Stimulated activated memory B cell treated with anti-CD40 and anti-IgM and Interleukin-4, amounts not matched to agents 10 μg/mL and 1 μg/mL and 100 μg/mL, for 72 hours (primary cell): ENCODE results near the gene RGS7.

Experiments
- ATAC-seq: fragments of 150-1000 bp; cut with Tn5 transposase; 2 replicates; pipeline ENCODE4 v1.10.0; 2021
- H3K27ac Mint-ChIP-seq: one replicate; pipeline ENCODE4 v1.8.0; 2022; ENCODE audit warnings: mild to moderate bottlenecking, mixed read lengths
- H3K27me3 Mint-ChIP-seq: one replicate; pipeline ENCODE4 v1.8.0; 2022; ENCODE audit warnings: mixed read lengths
- H3K36me3 Mint-ChIP-seq: one replicate; pipeline ENCODE4 v1.8.0; 2022; ENCODE audit warnings: mixed read lengths
- H3K4me1 Mint-ChIP-seq: one replicate; pipeline ENCODE4 v1.8.0; 2022; ENCODE audit warnings: mixed read lengths
- H3K4me3 Mint-ChIP-seq: one replicate; pipeline ENCODE4 v1.8.0; 2022; ENCODE audit warnings: mild to moderate bottlenecking, moderate library complexity, mixed read lengths
- H3K9me3 Mint-ChIP-seq: one replicate; pipeline ENCODE4 v1.8.0; 2022; ENCODE audit warnings: mixed read lengths

RGS7 gene

DNA sequence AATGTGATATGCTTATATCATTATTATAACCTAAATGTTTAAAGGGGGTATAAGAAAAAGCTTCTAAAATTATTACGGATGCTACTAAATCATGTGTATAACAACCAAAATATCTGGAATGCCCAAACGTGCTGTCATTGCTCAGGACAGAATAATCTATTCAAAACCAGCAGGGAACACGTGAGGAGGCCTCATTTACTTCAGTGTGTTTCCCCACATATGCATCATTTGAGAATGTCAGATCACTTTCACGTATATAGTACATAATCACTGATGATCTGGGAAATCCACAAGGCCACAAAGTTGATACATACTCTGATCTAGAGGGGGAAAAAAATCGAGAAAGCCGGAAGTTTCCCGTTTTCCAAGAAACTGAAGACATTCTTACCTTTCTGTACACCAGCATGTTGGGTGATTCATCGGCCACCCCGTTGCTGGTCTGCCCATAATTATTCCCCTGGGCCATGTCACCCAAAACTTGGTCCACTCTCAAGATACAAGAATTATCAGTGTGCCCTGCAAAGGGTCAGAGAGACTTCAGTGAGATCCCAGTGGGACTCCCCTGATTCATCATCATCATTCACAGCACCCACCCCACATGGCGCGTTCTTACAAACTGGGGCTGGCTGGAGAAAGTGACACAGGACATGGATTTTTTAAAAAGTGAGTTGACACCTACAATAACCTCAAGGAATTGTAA is 1.5 kb downstream of the RGS7 start:
- peaks cover 6% of the 10 kb centered on the region for H3K4me1 Mint-ChIP-seq
- ATAC-seq = no peak
- H3K36me3 Mint-ChIP-seq = no peaks in the 10 kb centered on the region
- H3K9me3 Mint-ChIP-seq = no peaks in the 10 kb centered on the region
- no peak overlapping the region for H3K4me3 Mint-ChIP-seq
- H3K27ac Mint-ChIP-seq = no peak overlapping the region
- peaks cover 18% of the 10 kb centered on the region for H3K27me3 Mint-ChIP-seq

- peaks cover 6% of the 10 kb centered on the region for H3K4me1 Mint-ChIP-seq
- H3K27me3 Mint-ChIP-seq = no peaks in the 10 kb centered on the region
- H3K36me3 Mint-ChIP-seq = no peaks in the 10 kb centered on the region
- H3K4me3 Mint-ChIP-seq = no peak overlapping the region
- ATAC-seq = no peak
- H3K27ac Mint-ChIP-seq = no peak overlapping the region
- no peaks in the 10 kb centered on the region for H3K9me3 Mint-ChIP-seq
Measured at GRCh38 chr1:241352401-241352800, 4.6 kb downstream of the RGS7 start.

DNA sequence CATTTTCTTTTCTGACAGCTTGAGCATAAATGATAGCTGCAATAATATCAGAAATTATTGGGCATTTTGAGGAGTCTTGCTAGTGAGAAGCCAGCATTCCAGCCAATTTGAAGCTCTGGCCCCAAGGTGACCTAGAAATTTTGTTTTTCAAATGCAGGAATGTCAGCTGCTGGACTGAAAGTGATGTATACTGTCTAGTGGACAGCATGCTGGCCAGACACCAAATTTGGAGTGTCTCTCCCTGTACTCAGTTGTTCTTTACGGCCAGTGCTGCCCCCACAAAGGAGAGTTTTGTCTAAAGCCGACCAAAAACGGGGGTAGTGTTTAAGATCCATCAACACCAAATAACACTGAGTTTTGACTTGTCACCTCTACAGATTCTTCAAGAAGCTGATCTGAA is 5.2 kb downstream of the RGS7 start:
- no peak overlapping the region for H3K27ac Mint-ChIP-seq
- H3K9me3 Mint-ChIP-seq = no peaks in the 10 kb centered on the region
- peaks cover 6% of the 10 kb centered on the region for H3K4me1 Mint-ChIP-seq
- no peaks in the 10 kb centered on the region for H3K27me3 Mint-ChIP-seq
- H3K36me3 Mint-ChIP-seq = no peaks in the 10 kb centered on the region
- no peak overlapping the region for H3K4me3 Mint-ChIP-seq
- ATAC-seq = no peak

DNA sequence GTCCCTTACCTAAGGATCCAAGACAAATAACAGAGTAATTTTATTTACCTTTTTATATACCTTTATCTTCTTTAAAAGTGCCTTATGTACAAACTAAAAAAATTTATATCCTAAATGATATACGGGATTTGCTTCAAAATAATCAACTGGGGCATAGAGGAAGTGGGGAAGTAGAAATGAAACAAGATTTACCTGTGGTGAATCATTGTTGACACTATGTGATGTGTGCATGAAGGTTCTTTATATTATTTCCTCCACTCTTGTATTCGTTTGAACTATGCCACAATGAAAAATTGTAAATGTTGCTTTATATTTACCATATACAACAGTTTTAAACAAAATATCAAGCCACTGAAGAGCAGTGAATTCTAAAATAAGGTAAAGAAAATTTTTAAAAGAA is 13.0 kb downstream of the RGS7 start:
- no peak overlapping the region for H3K4me3 Mint-ChIP-seq
- H3K4me1 Mint-ChIP-seq = peaks cover 6% of the 10 kb centered on the region
- H3K27me3 Mint-ChIP-seq = no peaks in the 10 kb centered on the region
- ATAC-seq = no peak
- H3K36me3 Mint-ChIP-seq = no peaks in the 10 kb centered on the region
- no peak overlapping the region for H3K27ac Mint-ChIP-seq
- H3K9me3 Mint-ChIP-seq = no peaks in the 10 kb centered on the region

DNA sequence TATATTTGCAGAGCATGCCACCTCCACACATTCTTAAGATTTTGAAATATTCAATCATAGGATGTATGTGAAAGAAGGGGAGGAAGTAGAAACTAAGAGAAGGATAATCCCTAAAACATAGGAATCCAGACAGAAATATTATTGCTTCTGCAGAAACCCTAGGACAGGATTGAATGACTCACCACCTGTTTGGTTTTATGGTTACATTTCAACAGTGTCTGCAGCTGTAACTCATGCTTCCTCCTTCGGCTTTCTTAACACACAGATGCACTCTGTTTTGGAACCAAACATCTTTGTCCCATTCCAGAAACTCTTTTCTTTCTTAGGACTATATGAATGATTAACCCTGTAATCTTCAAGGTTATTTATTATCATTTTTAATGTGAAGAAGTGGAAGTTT is 20.7 kb downstream of the RGS7 start:
- Mint-ChIP-seq H3K9me3 (no peaks in the 10 kb centered on the region), H3K36me3 (no peaks in the 10 kb centered on the region), H3K27ac (no peak overlapping the region), H3K27me3 (no peaks in the 10 kb centered on the region), H3K4me3 (no peak overlapping the region), H3K4me1 (peaks cover 17% of the 10 kb centered on the region)
- peak; percentile 62 for ATAC-seq

GRCh38 chr1:241332987-241333386 is 24.0 kb downstream of the RGS7 start:
- Mint-ChIP-seq H3K4me1 (peaks cover 32% of the 10 kb centered on the region), H3K27me3 (no peaks in the 10 kb centered on the region), H3K4me3 (no peak overlapping the region), H3K9me3 (no peaks in the 10 kb centered on the region), H3K27ac (no peak overlapping the region), H3K36me3 (no peaks in the 10 kb centered on the region)
- ATAC-seq = no peak

DNA sequence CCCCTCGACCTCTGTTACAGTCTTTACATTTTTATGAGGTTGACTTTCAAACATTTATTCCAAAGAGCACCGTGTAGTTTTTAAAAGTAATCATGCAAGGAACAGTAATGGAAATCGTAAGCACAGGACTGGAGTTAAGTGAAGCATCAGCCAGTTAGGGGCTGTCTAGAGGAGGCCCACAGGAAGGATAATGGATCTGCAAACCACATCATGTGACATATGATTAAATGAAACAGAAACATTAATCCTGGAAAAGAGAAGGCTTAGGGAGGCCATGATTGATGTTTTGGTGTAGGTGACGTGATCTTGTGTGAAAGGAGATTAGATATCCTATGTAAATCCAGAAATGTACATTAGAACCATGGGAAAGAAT is 25.0 kb downstream of the RGS7 start:
- peak overlapping the region; percentile 89 for H3K27ac Mint-ChIP-seq
- H3K4me1 Mint-ChIP-seq = peaks cover 32% of the 10 kb centered on the region
- H3K36me3 Mint-ChIP-seq = no peaks in the 10 kb centered on the region
- no peaks in the 10 kb centered on the region for H3K27me3 Mint-ChIP-seq
- H3K4me3 Mint-ChIP-seq = no peak overlapping the region
- ATAC-seq = no peak
- H3K9me3 Mint-ChIP-seq = no peaks in the 10 kb centered on the region

GRCh38 chr1:241331328-241332036 is 25.5 kb downstream of the RGS7 start:
- ATAC-seq = no peak
- Mint-ChIP-seq H3K27me3 (no peaks in the 10 kb centered on the region), H3K4me3 (no peak overlapping the region), H3K9me3 (peaks cover 4% of the 10 kb centered on the region), H3K27ac (peak overlapping the region; percentile 89), H3K36me3 (no peaks in the 10 kb centered on the region), H3K4me1 (peaks cover 37% of the 10 kb centered on the region)

- Mint-ChIP-seq H3K4me3 (peak overlapping the region; percentile 58), H3K9me3 (peaks cover 4% of the 10 kb centered on the region), H3K27me3 (no peaks in the 10 kb centered on the region), H3K36me3 (no peaks in the 10 kb centered on the region), H3K4me1 (peaks cover 33% of the 10 kb centered on the region), H3K27ac (peak overlapping the region; percentile 89)
- ATAC-seq = peak; percentile 88
Measured at GRCh38 chr1:241330619-241331327, 26.2 kb downstream of the RGS7 start.

DNA sequence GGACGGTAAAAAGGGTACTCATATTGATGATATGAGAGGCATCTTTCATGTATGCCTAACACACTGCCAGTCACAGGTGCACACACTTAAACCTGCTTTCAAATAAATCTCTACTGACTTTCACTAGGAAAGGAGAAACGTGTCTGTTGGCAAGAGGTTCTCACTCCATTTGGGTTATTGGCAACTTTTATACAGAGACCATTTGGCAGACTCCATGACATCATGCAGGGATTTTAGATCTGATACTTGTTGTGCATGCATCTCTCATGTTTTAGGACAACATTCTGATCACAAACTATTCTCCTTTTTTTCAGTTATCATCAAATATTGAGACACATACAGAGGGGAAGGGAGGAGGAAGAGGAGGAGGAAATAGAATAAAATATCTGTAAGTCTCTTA is 31.5 kb downstream of the RGS7 start:
- no peaks in the 10 kb centered on the region for H3K36me3 Mint-ChIP-seq
- no peaks in the 10 kb centered on the region for H3K27me3 Mint-ChIP-seq
- H3K4me3 Mint-ChIP-seq = no peak overlapping the region
- H3K4me1 Mint-ChIP-seq = peaks cover 13% of the 10 kb centered on the region
- ATAC-seq = no peak
- H3K27ac Mint-ChIP-seq = no peak overlapping the region
- H3K9me3 Mint-ChIP-seq = peaks cover 4% of the 10 kb centered on the region

DNA sequence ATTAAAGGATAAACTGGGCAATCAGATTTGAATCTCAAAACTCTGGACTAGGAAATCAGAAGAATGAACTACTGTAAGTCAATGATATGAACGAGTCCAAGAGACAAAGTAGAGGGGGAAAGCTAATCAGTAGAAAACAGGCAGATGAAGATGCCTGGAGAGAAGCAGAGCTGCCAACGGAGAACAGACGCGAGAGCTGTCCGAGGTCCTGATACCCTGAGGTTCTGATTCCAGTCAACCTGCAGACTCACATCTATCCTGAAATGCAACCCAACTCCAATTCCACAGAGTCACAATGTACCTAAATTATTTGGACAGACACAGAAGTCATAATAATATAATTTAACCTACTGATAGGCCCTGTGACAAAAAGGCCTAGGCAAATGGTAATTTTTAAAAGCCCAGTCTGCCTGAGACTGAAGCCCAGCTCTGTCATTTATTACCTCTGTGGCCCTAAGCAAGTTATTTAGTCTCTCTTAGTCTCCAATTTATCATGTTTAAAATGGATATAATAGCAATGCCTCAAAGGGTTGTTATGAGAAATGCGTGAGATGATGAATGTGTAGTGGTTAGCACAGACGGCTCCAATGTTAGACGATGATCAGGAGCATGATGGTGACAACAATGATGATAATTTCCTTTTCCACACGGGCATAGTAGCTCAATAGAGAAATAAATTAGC is 33.4 kb downstream of the RGS7 start:
- H3K9me3 Mint-ChIP-seq = peaks cover 4% of the 10 kb centered on the region
- no peak for ATAC-seq
- no peaks in the 10 kb centered on the region for H3K27me3 Mint-ChIP-seq
- H3K4me3 Mint-ChIP-seq = no peak overlapping the region
- no peak overlapping the region for H3K27ac Mint-ChIP-seq
- peaks cover 6% of the 10 kb centered on the region for H3K4me1 Mint-ChIP-seq
- no peaks in the 10 kb centered on the region for H3K36me3 Mint-ChIP-seq

DNA sequence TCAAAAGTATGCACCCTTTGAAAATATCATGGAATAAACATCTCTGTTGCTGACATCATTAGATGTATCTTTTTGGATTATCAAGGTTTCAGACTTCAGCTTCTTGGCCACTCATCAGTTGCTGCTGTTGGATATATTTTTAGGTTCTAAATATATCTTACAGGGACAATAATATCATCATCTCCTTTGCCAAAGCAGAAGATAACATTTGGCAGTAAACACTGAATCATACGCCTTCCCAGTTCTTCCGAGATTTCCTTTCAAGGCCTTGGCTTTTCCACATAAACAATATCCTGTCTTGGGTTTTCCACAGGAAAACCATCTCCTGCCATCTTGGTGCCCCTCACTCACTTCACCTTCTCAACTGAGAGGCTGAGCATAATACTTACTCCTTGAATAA is 39.3 kb downstream of the RGS7 start:
- no peak for ATAC-seq
- H3K4me1 Mint-ChIP-seq = no peaks in the 10 kb centered on the region
- H3K27me3 Mint-ChIP-seq = no peaks in the 10 kb centered on the region
- no peak overlapping the region for H3K27ac Mint-ChIP-seq
- no peaks in the 10 kb centered on the region for H3K36me3 Mint-ChIP-seq
- no peaks in the 10 kb centered on the region for H3K9me3 Mint-ChIP-seq
- no peak overlapping the region for H3K4me3 Mint-ChIP-seq

- no peak overlapping the region for H3K27ac Mint-ChIP-seq
- H3K36me3 Mint-ChIP-seq = no peaks in the 10 kb centered on the region
- H3K4me3 Mint-ChIP-seq = no peak overlapping the region
- H3K9me3 Mint-ChIP-seq = no peaks in the 10 kb centered on the region
- no peaks in the 10 kb centered on the region for H3K27me3 Mint-ChIP-seq
- ATAC-seq = no peak
- no peaks in the 10 kb centered on the region for H3K4me1 Mint-ChIP-seq
Measured at GRCh38 chr1:241316372-241316771, 40.6 kb downstream of the RGS7 start.

GRCh38 chr1:241311056-241311746 is 45.8 kb downstream of the RGS7 start:
- no peaks in the 10 kb centered on the region for H3K36me3 Mint-ChIP-seq
- H3K27me3 Mint-ChIP-seq = no peaks in the 10 kb centered on the region
- no peaks in the 10 kb centered on the region for H3K9me3 Mint-ChIP-seq
- ATAC-seq = no peak
- no peaks in the 10 kb centered on the region for H3K4me1 Mint-ChIP-seq
- H3K4me3 Mint-ChIP-seq = no peak overlapping the region
- no peak overlapping the region for H3K27ac Mint-ChIP-seq

GRCh38 chr1:241310451-241310850 is 46.6 kb downstream of the RGS7 start:
- Mint-ChIP-seq H3K4me1 (no peaks in the 10 kb centered on the region), H3K27ac (no peak overlapping the region), H3K27me3 (no peaks in the 10 kb centered on the region), H3K4me3 (no peak overlapping the region), H3K9me3 (no peaks in the 10 kb centered on the region), H3K36me3 (no peaks in the 10 kb centered on the region)
- no peak for ATAC-seq
